A549 (cell line): Measurements from ENCODE around the gene ESPN.

Source experiments
- CEBPB ChIP-seq, 2 experiments: fragments of >200 bp in 1 of 2; sonication (Bioruptor Twin) in 1 of 2; formaldehyde crosslinking in 1 of 2; IDR thresholded peaks; 2 replicates each; pipeline ENCODE4 v1.6.1; 2012 to 2016
- CTCF ChIP-seq: fragments of >200 bp; sonication (Bioruptor Twin); formaldehyde crosslinking; IDR thresholded peaks from 3 replicates; pipeline ENCODE4 v1.5.1; 2016
- HOXA7 ChIP-seq: fragments of 250-450 bp; sonication (Bioruptor Pico); IDR thresholded peaks from 2 replicates; pipeline ENCODE4 v1.5.0; 2020; ENCODE audit warnings: mild to moderate bottlenecking, moderate library complexity
- JUN ChIP-seq, 2 experiments: fragments of >200 bp; sonication (Bioruptor Twin); formaldehyde crosslinking; IDR thresholded peaks; 2 replicates in 1 of 2; 3 replicates in 1 of 2; pipeline ENCODE4 v1.6.1; 2016 to 2017
- MAX ChIP-seq: IDR thresholded peaks from 2 replicates; pipeline ENCODE4 v1.6.1; 2012
- MYC ChIP-seq: IDR thresholded peaks from 2 replicates; pipeline ENCODE4 v1.6.1; 2012; ENCODE audit warnings: mild to moderate bottlenecking, inconsistent platforms, low read length, improper control_type of control experiment, borderline replicate concordance
- POLR2A ChIP-seq: IDR thresholded peaks from 2 replicates; pipeline ENCODE4 v1.6.1; 2012; ENCODE audit warnings: mild to moderate bottlenecking, low read length
- RAD21 ChIP-seq, 2 experiments: fragments of >200 bp in 1 of 2; sonication (Bioruptor Twin) in 1 of 2; formaldehyde crosslinking in 1 of 2; IDR thresholded peaks in 1 of 2; conservative IDR thresholded peaks in 1 of 2; 2 replicates in 1 of 2; 3 replicates in 1 of 2; pipeline ENCODE4 v1.6.1; 2012 to 2018; ENCODE audit warnings: inconsistent platforms in 1 of 2
- REST ChIP-seq: fragments of 200-600 bp; sonication (generic); IDR thresholded peaks from 2 replicates; pipeline ENCODE4 v1.6.1; 2016; ENCODE audit warnings: antibody characterized with exemption, mild to moderate bottlenecking, moderate library complexity
- SMC3 ChIP-seq: fragments of >200 bp; sonication (Bioruptor Twin); formaldehyde crosslinking; IDR thresholded peaks from 3 replicates; pipeline ENCODE4 v1.6.1; 2018; ENCODE audit warnings: inconsistent platforms
- TP53 ChIP-seq: fragments of 250-450 bp; sonication (Bioruptor Pico); IDR thresholded peaks from 2 replicates; pipeline ENCODE4 v1.5.0; 2021; ENCODE audit warnings: mild to moderate bottlenecking, moderate library complexity
- USF2 ChIP-seq: fragments of 450-650 bp; IDR thresholded peaks from 2 replicates; pipeline ENCODE4 v1.6.1; 2014; ENCODE audit warnings: antibody characterized with exemption

DNA sequence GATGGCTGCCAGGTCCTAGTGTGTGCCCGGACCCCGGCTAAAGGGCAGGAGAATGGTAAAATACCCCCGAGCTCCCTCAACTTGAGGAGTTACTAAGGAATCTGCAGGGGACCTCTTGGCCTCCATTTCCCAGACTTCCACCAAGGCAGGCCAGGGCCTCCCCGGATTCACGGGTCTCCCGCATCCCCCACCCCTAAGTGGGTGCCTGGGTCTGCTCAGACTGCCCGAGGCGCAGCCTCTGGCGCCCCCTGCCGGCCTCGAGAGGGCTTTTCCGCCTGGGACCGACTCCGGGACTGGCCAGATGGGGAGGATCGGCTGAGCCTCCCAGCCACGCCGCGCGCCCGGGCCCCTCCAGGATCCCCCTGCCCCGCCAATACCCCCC lies 65.2 kb downstream of the ESPN start:
- TF ChIP-seq SMC3 (peak; percentile 22; the same call in 1 of the 3 replicates), MYC (no peak), MAX (no peak; the same call in 1 of the 2 replicates), RAD21 (conservative IDR thresholded peaks at IDR 0.05 in 1 of 2, IDR thresholded peaks at IDR 0.05 in 1 of 2) (peak; percentile 51 to 54), CTCF (peak; percentile 78), JUN (IDR thresholded peaks at IDR 0.05) (no peak), CEBPB (IDR thresholded peaks at IDR 0.05) (no peak), USF2 (no peak), TP53 (CRISPR knock-in tag) (no peak), HOXA7 (CRISPR knock-in tag) (no peak), POLR2A (0 out of 2 replicates have a peak, but pooled peaks have one; percentile 5), REST (no peak)
